GM12878 (cell line): ENCODE results near the gene PAX7. TPM values are rescaled to one million over a fixed set of nuclear protein-coding genes. Genes with fewer than 3 reads are reported as not detected.

Source experiments
- ATAC-seq: fragments of 200-7000 bp; cut with Tn5 transposase; 3 replicates; pipeline ENCODE4 v1.9.1; 2020; ENCODE audit warnings: mild to moderate bottlenecking, moderate library complexity
- BruUV-seq: library from RNA; stranded (reverse); fragments of 400-500 nt; replicated peaks from 2 replicates; lab custom pipeline; 2021; lab: Mats Ljungman, UMichigan
- CTCF ChIA-PET: fragments of 300-600 bp; sonication (Branson Sonifier 250); formaldehyde crosslinking; extraction: SDS; loops from one replicate; lab custom pipeline; 2021; ENCODE audit warnings: inconsistent platforms; lab: Yijun Ruan, JAX
- POLR2A ChIA-PET: fragments of 350-600 bp; formaldehyde crosslinking; extraction: SDS; loops from one replicate; lab custom pipeline; 2021; ENCODE audit warnings: inconsistent platforms; lab: Charles Lee
- RAD21 ChIA-PET: fragments of 300-600 bp; sonication (Branson Sonifier 250); formaldehyde crosslinking; loops from one replicate; lab custom pipeline; 2023; ENCODE audit warnings: antibody characterized with exemption; ENCODE audit not compliant: unreplicated experiment; lab: Charles Lee
- SMC1A ChIA-PET: fragments of 300-600 bp; sonication (Branson Sonifier 250); formaldehyde crosslinking; loops from one replicate; lab custom pipeline; 2023; ENCODE audit not compliant: unreplicated experiment, uncharacterized antibody; lab: Charles Lee
- DNase-seq: peaks from one replicate; pipeline ENCODE4 v3.0.0-alpha.2; 2011; ENCODE audit warnings: low read depth, low spot score
- FAIRE-seq: peaks from 3 replicates; lab custom pipeline; 2011; peaks lifted over from hg19 to GRCh38; lab: Jason Lieb, UNC
- H2AFZ ChIP-seq: 2 replicates; pipeline ENCODE4 v1.6.0; 2011; ENCODE audit warnings: low read depth, low read length, control low read depth; ENCODE audit not compliant: control insufficient read depth
- H3K27ac ChIP-seq: 2 replicates; pipeline ENCODE4 v1.5.1; 2011; ENCODE audit warnings: control low read depth; ENCODE audit not compliant: control insufficient read depth, insufficient read depth
- H3K27me3 ChIP-seq, 2 experiments: replicated peaks in 1 of 2; 2 replicates each; pipeline versions ENCODE4 v1.6.0 to v1.6.1; 2011; ENCODE audit warnings: low read length in 1 of 2; ENCODE audit not compliant: control insufficient read depth in 2 of 2, insufficient read depth in 2 of 2
- H3K36me3 ChIP-seq, 2 experiments: 2 replicates each; pipeline ENCODE4 v1.5.1; 2011; ENCODE audit warnings: low read length in 1 of 2; ENCODE audit not compliant: control insufficient read depth in 2 of 2, insufficient read depth in 2 of 2
- H3K4me1 ChIP-seq: 2 replicates; pipeline ENCODE4 v1.6.1; 2011; ENCODE audit warnings: mild to moderate bottlenecking, low read length, moderate library complexity, mixed read lengths; ENCODE audit not compliant: control insufficient read depth, insufficient read depth
- H3K4me2 ChIP-seq: 2 replicates; pipeline ENCODE4 v1.6.0; 2011; ENCODE audit warnings: control low read depth; ENCODE audit not compliant: control insufficient read depth, insufficient read depth
- H3K4me3 ChIP-seq: fragments of 200-600 bp; sonication (generic); 2 replicates; pipeline ENCODE4 v1.5.1; 2016
- H3K79me2 ChIP-seq: 2 replicates; pipeline ENCODE4 v1.6.0; 2011; ENCODE audit warnings: low read length; ENCODE audit not compliant: control insufficient read depth, insufficient read depth
- H3K9ac ChIP-seq: 2 replicates; pipeline ENCODE4 v1.8.0; 2011; ENCODE audit warnings: low read length, control low read depth, mixed read lengths; ENCODE audit not compliant: control insufficient read depth, insufficient read depth
- H3K9me3 ChIP-seq: replicated peaks from 3 replicates; pipeline ENCODE4 v1.5.1; 2011; ENCODE audit warnings: mild to moderate bottlenecking, low read length; ENCODE audit not compliant: control insufficient read depth, insufficient read depth
- H4K20me1 ChIP-seq: 2 replicates; pipeline ENCODE4 v1.6.0; 2011; ENCODE audit not compliant: control insufficient read depth, insufficient read depth
- ZZZ3 ChIP-seq: IDR thresholded peaks from 2 replicates; pipeline ENCODE4 v1.6.1; 2011; ENCODE audit warnings: low read depth; ENCODE audit not compliant: control insufficient read depth, insufficient read length
- WGBS: methylation state at CpG from one replicate; pipeline ENCODE4 v1.1.6; 2016; ENCODE audit warnings: low lambda C conversion rate; ENCODE audit not compliant: insufficient replicate concordance, insufficient coverage; ENCODE audit errors: missing lambda C conversion rate; 5-methylcytosine and 5-hydroxymethylcytosine counted together
- in situ Hi-C: fragments of 300-500 bp; cut with MboI; formaldehyde crosslinking; loops from 9 replicates; pipeline ENCODE4 v1.14.3; 2018; ENCODE audit warnings: mixed read lengths
- intact Hi-C: fragments of 100-400 bp; cut with micrococcal nuclease; formaldehyde crosslinking; loops from one replicate; pipeline ENCODE4 v1.14.2; 2022; ENCODE audit not compliant: unreplicated experiment
- polyA plus RNA-seq, 11 experiments: library from polyadenylated mRNA; depleted of rRNA in 4 of 11; unstranded in 6 of 11; stranded (reverse) in 5 of 11; fragments of >200 nt; fragmentation: Nextera tagmentation in 4 of 11; fragmentation: Illumina TruSeq in 1 of 11; extraction: Ambion mirVana in 4 of 11; extraction: Trizol in 1 of 11; gene quantifications; 1 replicate in 1 of 11; 2 replicates in 10 of 11; pipeline versions ENCODE4 v1.2.1 to v1.2.3, GENCODE V29; 2011 to 2016; ENCODE audit warnings: inconsistent platforms in 2 of 11, missing spikeins in 2 of 11, low read depth in 1 of 11
- total RNA-seq, 4 experiments: library from RNA; depleted of rRNA in 3 of 4; stranded (reverse); fragments of >200 nt in 3 of 4; fragmentation: Illumina TruSeq in 1 of 4; extraction: Trizol in 1 of 4; gene quantifications; 2 replicates each; pipeline versions ENCODE4 v1.2.1 to v1.2.3, GENCODE V29; 2013 to 2021
- TF ChIP-seq, protein P1 (sequence below): fragments of 450-650 bp; IDR thresholded peaks from 2 replicates; pipeline ENCODE4 v1.6.1; 2017; ENCODE audit warnings: mild to moderate bottlenecking
- TF ChIP-seq, protein P2 (sequence below): IDR thresholded peaks from 2 replicates; pipeline ENCODE4 v1.6.1; 2011; ENCODE audit warnings: borderline replicate concordance, low read depth, mild to moderate bottlenecking, moderate library complexity, low read length; ENCODE audit not compliant: insufficient read depth, poor library complexity, severe bottlenecking

The PAX7 gene
- total and polyA plus RNA-seq, 10 of the 15 experiments (the other 5 are each of a cell fraction or from before 2014, with no cell fraction given), result not detected

DNA sequence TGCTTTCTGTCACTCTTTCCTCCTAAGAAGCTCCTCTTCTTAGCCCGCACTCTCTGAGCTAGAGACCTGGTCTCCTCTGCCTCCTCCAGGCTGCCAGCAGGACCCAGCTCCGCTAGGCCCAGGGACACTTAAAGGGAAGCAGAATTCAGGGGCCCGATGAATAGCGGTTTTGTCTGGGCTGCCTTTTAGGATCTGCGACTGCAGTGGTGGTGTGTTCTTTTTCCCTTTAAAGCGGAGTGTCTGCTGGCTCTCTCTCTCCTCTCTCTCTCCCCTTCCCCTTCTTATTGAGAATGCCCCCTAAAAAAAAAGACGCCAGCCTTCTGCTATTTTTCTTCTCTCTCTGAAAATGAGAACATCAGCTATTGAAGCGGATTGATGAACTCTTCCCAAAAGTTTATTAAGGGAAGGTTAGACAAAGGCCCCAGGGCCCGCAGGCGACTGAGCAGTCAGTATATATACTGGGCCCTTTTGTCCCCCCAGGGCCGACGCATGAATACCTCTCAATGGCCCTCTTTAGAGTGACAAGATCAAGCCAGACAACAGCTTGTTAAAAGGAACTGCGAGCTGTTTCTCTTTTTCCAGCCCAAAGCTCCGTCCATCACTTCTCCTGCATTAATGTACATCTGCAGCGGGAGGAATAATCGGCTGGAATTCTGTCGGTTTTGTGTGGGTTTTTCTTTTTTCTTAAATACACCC is 27.0 kb downstream of the PAX7 start (continued):
- TF ChIP-seq, protein P1, sequence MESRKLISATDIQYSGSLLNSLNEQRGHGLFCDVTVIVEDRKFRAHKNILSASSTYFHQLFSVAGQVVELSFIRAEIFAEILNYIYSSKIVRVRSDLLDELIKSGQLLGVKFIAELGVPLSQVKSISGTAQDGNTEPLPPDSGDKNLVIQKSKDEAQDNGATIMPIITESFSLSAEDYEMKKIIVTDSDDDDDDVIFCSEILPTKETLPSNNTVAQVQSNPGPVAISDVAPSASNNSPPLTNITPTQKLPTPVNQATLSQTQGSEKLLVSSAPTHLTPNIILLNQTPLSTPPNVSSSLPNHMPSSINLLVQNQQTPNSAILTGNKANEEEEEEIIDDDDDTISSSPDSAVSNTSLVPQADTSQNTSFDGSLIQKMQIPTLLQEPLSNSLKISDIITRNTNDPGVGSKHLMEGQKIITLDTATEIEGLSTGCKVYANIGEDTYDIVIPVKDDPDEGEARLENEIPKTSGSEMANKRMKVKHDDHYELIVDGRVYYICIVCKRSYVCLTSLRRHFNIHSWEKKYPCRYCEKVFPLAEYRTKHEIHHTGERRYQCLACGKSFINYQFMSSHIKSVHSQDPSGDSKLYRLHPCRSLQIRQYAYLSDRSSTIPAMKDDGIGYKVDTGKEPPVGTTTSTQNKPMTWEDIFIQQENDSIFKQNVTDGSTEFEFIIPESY, result no peak
- TF ChIP-seq, all 136 proteins: peak for 0

DNA sequence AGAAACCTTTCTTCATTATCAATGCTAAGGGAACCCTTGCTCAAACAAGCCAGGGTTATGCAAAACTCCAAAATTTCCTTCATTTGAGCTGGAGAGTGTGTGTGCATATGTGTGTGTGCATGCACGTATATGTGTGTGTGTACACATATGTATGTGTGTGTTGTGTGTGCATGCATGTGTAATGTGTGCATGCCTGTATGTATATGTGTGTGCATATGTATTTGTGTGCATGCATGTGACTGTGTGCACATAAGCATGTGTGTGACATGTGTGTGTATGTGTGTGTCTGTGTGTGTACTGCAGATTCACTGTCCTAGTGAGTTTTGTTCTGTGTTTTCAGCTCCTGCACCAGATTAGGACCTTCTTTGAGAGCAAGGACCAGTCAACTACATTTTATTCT is 28.2 kb downstream of the PAX7 start:
- Histone ChIP-seq H3K9me3 (no peaks in the 10 kb centered on the region), H3K4me1 (no peaks in the 10 kb centered on the region), H3K4me2 (no peak overlapping the region), H2AFZ (no peak overlapping the region), H3K9ac (no peak overlapping the region), H3K36me3 (no peaks in the 10 kb centered on the region), H3K4me3 (no peak overlapping the region), H4K20me1 (no peaks in the 10 kb centered on the region), H3K27me3 (peaks cover 4 to 7% of the 10 kb centered on the region in 2 experiments; a peak in 3 of 4 replicates), H3K27ac (no peak overlapping the region), H3K79me2 (no peaks in the 10 kb centered on the region)
- SMC1A ChIA-PET, result no interaction called here
- BruUV-seq, result no TSS peak
- TF ChIP-seq, protein P2, sequence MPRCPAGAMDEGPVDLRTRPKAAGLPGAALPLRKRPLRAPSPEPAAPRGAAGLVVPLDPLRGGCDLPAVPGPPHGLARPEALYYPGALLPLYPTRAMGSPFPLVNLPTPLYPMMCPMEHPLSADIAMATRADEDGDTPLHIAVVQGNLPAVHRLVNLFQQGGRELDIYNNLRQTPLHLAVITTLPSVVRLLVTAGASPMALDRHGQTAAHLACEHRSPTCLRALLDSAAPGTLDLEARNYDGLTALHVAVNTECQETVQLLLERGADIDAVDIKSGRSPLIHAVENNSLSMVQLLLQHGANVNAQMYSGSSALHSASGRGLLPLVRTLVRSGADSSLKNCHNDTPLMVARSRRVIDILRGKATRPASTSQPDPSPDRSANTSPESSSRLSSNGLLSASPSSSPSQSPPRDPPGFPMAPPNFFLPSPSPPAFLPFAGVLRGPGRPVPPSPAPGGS, result peak; percentile 28
- no peak for TF ChIP-seq ZZZ3
- POLR2A ChIA-PET, result no interaction called here
- FAIRE-seq (no peak), ATAC-seq (no peak), DNase-seq (no peak)
- CTCF ChIA-PET, result no interaction called here
- in situ Hi-C loops (no loop called here), intact Hi-C loops (no loop called here)
- RAD21 ChIA-PET, result no interaction called here
- WGBS, result 0% methylated on average over 1 of the region's 1 CpG
